Sigmoid colon (tissue), 4 donors: Measurements from ENCODE around the gene RAB43.

Source experiments
- EP300 ChIP-seq, 4 donors: sonication (generic); formaldehyde crosslinking; IDR thresholded peaks; one replicate each; pipeline ENCODE4 v1.6.1; 2017; ENCODE audit warnings: antibody characterized with exemption in 4 of 4
- POLR2A ChIP-seq, 2 donors: fragments of 450-650 bp; IDR thresholded peaks; one replicate each; pipeline ENCODE4 v1.6.1; 2016; ENCODE audit warnings: antibody characterized with exemption in 2 of 2, mild to moderate bottlenecking in 2 of 2, moderate library complexity in 2 of 2
- POLR2AphosphoS5 ChIP-seq, 4 donors: sonication (generic); formaldehyde crosslinking; IDR thresholded peaks; one replicate each; pipeline ENCODE4 v1.6.1; 2017; ENCODE audit warnings: antibody characterized with exemption in 4 of 4
- TF ChIP-seq, protein P1 (sequence below), 4 experiments: fragments of 450-650 bp in 3 of 4; fragments of 200-600 bp in 1 of 4; IDR thresholded peaks; one replicate each; pipeline ENCODE4 v1.5.1; 2016 to 2019; ENCODE audit warnings: antibody characterized with exemption in 4 of 4, mild to moderate bottlenecking in 3 of 4, moderate library complexity in 2 of 4

- TF ChIP-seq, protein P1, sequence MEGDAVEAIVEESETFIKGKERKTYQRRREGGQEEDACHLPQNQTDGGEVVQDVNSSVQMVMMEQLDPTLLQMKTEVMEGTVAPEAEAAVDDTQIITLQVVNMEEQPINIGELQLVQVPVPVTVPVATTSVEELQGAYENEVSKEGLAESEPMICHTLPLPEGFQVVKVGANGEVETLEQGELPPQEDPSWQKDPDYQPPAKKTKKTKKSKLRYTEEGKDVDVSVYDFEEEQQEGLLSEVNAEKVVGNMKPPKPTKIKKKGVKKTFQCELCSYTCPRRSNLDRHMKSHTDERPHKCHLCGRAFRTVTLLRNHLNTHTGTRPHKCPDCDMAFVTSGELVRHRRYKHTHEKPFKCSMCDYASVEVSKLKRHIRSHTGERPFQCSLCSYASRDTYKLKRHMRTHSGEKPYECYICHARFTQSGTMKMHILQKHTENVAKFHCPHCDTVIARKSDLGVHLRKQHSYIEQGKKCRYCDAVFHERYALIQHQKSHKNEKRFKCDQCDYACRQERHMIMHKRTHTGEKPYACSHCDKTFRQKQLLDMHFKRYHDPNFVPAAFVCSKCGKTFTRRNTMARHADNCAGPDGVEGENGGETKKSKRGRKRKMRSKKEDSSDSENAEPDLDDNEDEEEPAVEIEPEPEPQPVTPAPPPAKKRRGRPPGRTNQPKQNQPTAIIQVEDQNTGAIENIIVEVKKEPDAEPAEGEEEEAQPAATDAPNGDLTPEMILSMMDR (IDR thresholded peaks at IDR 0.05): no peak
- TF ChIP-seq EP300 (IDR thresholded peaks at IDR 0.05) (no peak), POLR2A (IDR thresholded peaks at IDR 0.05) (no peak), POLR2AphosphoS5 (IDR thresholded peaks at IDR 0.05) (no peak)
Observed at GRCh38 chr3:129139911-129140310, 18.3 kb upstream of the RAB43 start.
